K562 treated with DMSO at 1 percent for 48 hours (cell line): ENCODE results near the gene FLNC. TPM values are rescaled to one million over a fixed set of nuclear protein-coding genes. Genes with fewer than 3 reads are reported as not detected.

ENCODE experiments used
- total RNA-seq: library from RNA; unstranded; fragments of 300-600 nt; gene quantifications from 2 replicates; pipeline ENCODE4 v1.2.3, GENCODE V29; 2022; ENCODE audit warnings: low replicate concordance; ENCODE audit errors: extremely low read depth

Gene FLNC, protein sequence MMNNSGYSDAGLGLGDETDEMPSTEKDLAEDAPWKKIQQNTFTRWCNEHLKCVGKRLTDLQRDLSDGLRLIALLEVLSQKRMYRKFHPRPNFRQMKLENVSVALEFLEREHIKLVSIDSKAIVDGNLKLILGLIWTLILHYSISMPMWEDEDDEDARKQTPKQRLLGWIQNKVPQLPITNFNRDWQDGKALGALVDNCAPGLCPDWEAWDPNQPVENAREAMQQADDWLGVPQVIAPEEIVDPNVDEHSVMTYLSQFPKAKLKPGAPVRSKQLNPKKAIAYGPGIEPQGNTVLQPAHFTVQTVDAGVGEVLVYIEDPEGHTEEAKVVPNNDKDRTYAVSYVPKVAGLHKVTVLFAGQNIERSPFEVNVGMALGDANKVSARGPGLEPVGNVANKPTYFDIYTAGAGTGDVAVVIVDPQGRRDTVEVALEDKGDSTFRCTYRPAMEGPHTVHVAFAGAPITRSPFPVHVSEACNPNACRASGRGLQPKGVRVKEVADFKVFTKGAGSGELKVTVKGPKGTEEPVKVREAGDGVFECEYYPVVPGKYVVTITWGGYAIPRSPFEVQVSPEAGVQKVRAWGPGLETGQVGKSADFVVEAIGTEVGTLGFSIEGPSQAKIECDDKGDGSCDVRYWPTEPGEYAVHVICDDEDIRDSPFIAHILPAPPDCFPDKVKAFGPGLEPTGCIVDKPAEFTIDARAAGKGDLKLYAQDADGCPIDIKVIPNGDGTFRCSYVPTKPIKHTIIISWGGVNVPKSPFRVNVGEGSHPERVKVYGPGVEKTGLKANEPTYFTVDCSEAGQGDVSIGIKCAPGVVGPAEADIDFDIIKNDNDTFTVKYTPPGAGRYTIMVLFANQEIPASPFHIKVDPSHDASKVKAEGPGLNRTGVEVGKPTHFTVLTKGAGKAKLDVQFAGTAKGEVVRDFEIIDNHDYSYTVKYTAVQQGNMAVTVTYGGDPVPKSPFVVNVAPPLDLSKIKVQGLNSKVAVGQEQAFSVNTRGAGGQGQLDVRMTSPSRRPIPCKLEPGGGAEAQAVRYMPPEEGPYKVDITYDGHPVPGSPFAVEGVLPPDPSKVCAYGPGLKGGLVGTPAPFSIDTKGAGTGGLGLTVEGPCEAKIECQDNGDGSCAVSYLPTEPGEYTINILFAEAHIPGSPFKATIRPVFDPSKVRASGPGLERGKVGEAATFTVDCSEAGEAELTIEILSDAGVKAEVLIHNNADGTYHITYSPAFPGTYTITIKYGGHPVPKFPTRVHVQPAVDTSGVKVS (N-terminal part only)
- 50.6 TPM in 1 of 2 replicates, not detected in the other for total RNA-seq

DNA sequence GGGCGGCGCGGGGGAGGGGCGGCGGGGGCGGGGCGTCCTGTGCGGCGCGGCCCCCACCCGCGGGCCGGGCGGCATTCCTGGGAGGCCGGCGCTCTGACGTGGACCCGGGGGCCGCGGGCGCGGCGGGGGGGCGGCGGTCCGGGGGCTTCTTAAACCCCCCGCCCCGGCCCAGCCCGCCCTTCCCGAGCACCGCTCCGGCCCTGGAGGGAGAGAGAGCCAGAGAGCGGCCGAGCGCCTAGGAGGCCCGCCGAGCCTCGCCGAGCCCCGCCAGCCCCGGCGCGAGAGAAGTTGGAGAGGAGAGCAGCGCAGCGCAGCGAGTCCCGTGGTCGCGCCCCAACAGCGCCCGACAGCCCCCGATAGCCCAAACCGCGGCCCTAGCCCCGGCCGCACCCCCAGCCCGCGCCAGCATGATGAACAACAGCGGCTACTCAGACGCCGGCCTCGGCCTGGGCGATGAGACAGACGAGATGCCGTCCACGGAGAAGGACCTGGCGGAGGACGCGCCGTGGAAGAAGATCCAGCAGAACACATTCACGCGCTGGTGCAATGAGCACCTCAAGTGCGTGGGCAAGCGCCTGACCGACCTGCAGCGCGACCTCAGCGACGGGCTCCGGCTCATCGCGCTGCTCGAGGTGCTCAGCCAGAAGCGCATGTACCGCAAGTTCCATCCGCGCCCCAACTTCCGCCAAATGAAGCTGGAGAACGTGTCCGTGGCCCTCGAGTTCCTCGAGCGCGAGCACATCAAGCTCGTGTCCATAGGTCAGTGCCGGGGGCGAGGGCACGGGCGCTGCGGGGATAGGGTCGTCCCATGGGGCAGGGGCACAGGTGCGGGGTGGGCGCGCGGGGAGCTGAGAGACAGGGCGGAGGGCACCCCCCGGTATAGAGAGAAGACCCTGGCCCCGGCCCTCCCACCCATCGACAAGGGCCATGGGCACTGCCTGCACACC, at the start of gene FLNC:
Gene FLNC (plus strand): TSS at position 176 of the 947 bp plus-strand sequence. CDS start 232 bp downstream, at position 408.

DNA sequence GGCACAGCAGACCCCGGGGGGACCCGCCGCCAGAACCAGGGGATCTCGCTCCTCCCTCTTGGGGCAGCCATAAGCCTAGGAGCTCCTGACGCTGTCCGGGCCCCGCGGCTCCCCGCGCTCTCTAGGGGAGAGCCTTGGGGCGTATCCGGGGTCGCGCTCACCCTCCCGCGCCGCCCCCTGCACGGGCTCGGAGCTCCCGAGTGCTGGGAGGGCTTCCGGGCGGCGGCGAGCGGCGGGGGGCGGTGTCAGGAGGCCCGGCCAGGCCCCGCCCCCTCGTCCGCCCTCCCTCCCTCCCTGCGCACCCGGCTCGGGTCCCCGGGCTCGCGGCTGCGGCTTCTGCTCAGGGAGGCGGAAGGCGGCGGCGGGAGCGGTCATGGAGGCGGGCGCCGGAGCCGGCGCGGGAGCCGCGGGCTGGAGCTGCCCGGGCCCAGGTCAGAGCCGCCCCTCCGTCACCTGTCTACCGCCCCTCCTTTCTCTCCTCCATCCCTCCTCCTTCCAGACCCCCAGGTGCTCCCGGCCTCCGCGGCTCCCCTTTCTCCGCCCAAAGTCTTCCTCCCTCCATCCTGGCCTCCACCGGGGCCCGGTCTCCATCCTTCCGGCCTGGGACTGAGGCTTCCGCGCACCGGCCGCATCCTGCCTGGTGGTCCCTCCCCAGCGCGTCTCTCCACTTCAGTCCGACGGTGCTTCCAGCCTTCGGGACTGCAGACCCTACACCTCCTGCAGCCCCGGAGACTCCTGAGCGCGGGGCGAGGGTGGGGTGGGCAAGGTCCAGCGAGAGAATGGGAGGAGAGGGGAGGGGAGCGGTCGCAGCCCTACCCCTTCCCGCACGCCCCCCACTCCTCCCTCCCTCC, 38.9 kb upstream of the FLNC start, which contains the start of gene CCDC136:
Gene CCDC136 (plus strand): TSS at position 848 of the 851 bp plus-strand sequence. CDS start 444 bp downstream, outside the sequence.

DNA sequence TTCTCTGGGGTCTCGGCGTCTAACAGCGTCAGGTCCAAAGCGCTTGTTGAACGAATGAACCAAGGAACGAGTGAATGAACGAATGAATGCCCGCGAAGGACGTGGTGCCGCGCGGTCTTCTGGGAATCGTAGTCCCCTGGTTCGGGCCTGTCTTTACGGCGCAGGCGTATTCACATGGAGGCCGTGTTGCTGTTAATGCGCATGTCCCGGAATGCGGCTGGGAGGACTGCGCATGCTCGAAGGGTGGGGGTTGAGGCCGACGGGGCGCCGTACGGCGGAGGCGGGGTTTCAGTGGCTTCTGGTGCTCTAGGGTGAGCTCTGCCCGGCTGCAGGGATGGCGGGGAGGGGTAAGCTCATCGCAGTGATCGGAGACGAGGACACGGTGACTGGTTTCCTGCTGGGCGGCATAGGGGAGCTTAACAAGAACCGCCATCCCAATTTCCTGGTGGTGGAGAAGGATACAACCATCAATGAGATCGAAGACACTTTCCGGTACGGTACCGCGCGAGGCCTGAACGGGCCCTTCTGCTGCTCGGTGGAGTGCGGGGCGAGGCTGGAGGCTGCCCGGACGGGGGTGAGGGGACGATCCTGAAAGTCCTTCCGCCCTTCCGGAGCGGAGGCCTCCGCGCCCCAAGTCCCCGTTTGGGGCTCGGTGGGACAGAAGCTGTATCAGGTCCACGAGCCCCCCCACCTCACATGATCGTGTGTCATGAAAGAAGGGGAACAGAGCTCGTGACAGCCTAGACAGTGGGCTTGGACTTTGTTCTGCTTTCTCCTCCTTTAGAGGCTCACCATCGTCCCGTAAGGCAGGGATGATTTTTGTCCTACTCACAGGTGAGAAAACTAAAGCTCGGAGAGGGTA, 32.6 kb downstream of the FLNC start, which contains the start of gene ATP6V1F:
Gene ATP6V1F (plus strand): TSS at position 286 of the 862 bp plus-strand sequence. CDS start 49 bp downstream, at position 335.

Other genes starting within 250 kb of the FLNC start
- gene GARIN1A, start 158.1 kb upstream of the FLNC start, total RNA-seq = not detected in 2 replicates
- gene CALU, start 91.0 kb upstream of the FLNC start, total RNA-seq = 128 TPM in 1 of 2 replicates, not detected in the other
- not detected in 2 replicates for gene OPN1SW, start 54.6 kb upstream of the FLNC start, total RNA-seq
- gene CCDC136, start 38.4 kb upstream of the FLNC start, total RNA-seq = not detected in 2 replicates
- gene ATP6V1F, start 32.5 kb downstream of the FLNC start, total RNA-seq = not detected in 2 replicates
- gene KCP, start 80.3 kb downstream of the FLNC start, total RNA-seq = not detected in 2 replicates
- not detected in 2 replicates for gene IRF5, start 107.5 kb downstream of the FLNC start, total RNA-seq
- gene TNPO3, start 224.7 kb downstream of the FLNC start, total RNA-seq = 86.9 TPM in 1 of 2 replicates, not detected in the other